Mesendoderm (in vitro differentiated cells): ENCODE measurements around the gene SHC3.

Experiments
- DNase-seq: peaks from one replicate; pipeline ENCODE4 v3.0.0; 2013
- H2AK5ac ChIP-seq: 2 replicates; pipeline ENCODE4 v1.6.1; 2013; ENCODE audit warnings: low read length, inconsistent platforms
- H2BK120ac ChIP-seq: 2 replicates; pipeline ENCODE4 v1.6.1; 2013; ENCODE audit warnings: low read depth, mild to moderate bottlenecking, low read length, moderate library complexity, mixed read lengths
- H2BK15ac ChIP-seq: replicated peaks from 2 replicates; pipeline ENCODE4 v1.6.1; 2013; ENCODE audit warnings: low read depth, mild to moderate bottlenecking, moderate library complexity
- H2BK5ac ChIP-seq: 2 replicates; pipeline ENCODE4 v1.6.1; 2013; ENCODE audit warnings: low read length, inconsistent platforms
- H3K18ac ChIP-seq: 2 replicates; pipeline ENCODE4 v1.6.1; 2013; ENCODE audit warnings: mild to moderate bottlenecking, low read length, mixed read lengths
- H3K23ac ChIP-seq: one replicate; pipeline ENCODE4 v1.6.1; 2013; ENCODE audit warnings: low read length
- H3K27ac ChIP-seq: 2 replicates; pipeline ENCODE4 v1.5.1; 2013; ENCODE audit warnings: low read depth, mild to moderate bottlenecking, inconsistent platforms, low read length, moderate library complexity
- H3K27me3 ChIP-seq: 2 replicates; pipeline ENCODE4 v1.6.1; 2013; ENCODE audit warnings: low read length, control low read depth, mild to moderate bottlenecking, inconsistent platforms; ENCODE audit not compliant: insufficient read depth, poor library complexity
- H3K36me3 ChIP-seq: 2 replicates; pipeline ENCODE4 v1.6.1; 2013; ENCODE audit warnings: low read length, inconsistent platforms; ENCODE audit not compliant: control insufficient read depth, insufficient read depth
- H3K4ac ChIP-seq: one replicate; pipeline ENCODE4 v1.6.1; 2013; ENCODE audit warnings: low read depth, mild to moderate bottlenecking, low read length, moderate library complexity
- H3K4me1 ChIP-seq: 2 replicates; pipeline ENCODE4 v1.6.1; 2013; ENCODE audit warnings: low read depth, low read length, inconsistent platforms; ENCODE audit not compliant: control insufficient read depth
- H3K4me2 ChIP-seq: 2 replicates; pipeline ENCODE4 v1.6.1; 2013; ENCODE audit warnings: low read length
- H3K4me3 ChIP-seq: 2 replicates; pipeline ENCODE4 v1.5.1; 2013; ENCODE audit warnings: mild to moderate bottlenecking, low read length
- H3K56ac ChIP-seq: one replicate; pipeline ENCODE4 v1.6.1; 2013; ENCODE audit warnings: low read length
- H3K79me1 ChIP-seq: 2 replicates; pipeline ENCODE4 v1.6.1; 2013; ENCODE audit warnings: low read length, inconsistent platforms
- H3K79me2 ChIP-seq: 2 replicates; pipeline ENCODE4 v1.6.1; 2013; ENCODE audit warnings: mild to moderate bottlenecking, low read length; ENCODE audit not compliant: control insufficient read depth, insufficient read depth
- H3K9ac ChIP-seq: 2 replicates; pipeline ENCODE4 v1.6.1; 2013; ENCODE audit warnings: low read length, inconsistent platforms
- H4K5ac ChIP-seq: one replicate; pipeline ENCODE4 v1.6.1; 2013; ENCODE audit warnings: low read length
- H4K8ac ChIP-seq: one replicate; pipeline ENCODE4 v1.6.1; 2013; ENCODE audit warnings: low read depth, mild to moderate bottlenecking, control low read depth, low read length, moderate library complexity
- WGBS: extraction: QIAGEN DNeasy Blood & Tissue Kit; methylation state at CpG from one replicate; pipeline ENCODE4 v1.1.7; 2013; ENCODE audit warnings: low lambda C conversion rate, missing lambda C conversion rate; ENCODE audit not compliant: insufficient coverage; ENCODE audit errors: extremely low coverage; 5-methylcytosine and 5-hydroxymethylcytosine counted together

SHC3 gene

GRCh38 chr9:89006996-89007967, 171.3 kb downstream of the SHC3 start:
- no peak overlapping the region for H3K4me3 ChIP-seq
- WGBS = no CpG with 5 or more reads among the region's 9 CpGs
- DNase-seq = no peak

GRCh38 chr9:89006267-89006666, 172.4 kb downstream of the SHC3 start:
- H2BK15ac ChIP-seq = no peak overlapping the region
- no peak overlapping the region for H3K18ac ChIP-seq
- H3K4me2 ChIP-seq = no peak overlapping the region
- DNase-seq = no peak
- H3K9ac ChIP-seq = no peak overlapping the region
- H3K4me3 ChIP-seq = no peak overlapping the region
- no peak overlapping the region for H3K23ac ChIP-seq
- H3K27me3 ChIP-seq = no peaks in the 10 kb centered on the region
- no peak overlapping the region for H4K8ac ChIP-seq
- no peak overlapping the region for H2BK120ac ChIP-seq
- H3K4ac ChIP-seq = no peak overlapping the region
- no peaks in the 10 kb centered on the region for H3K79me2 ChIP-seq
- WGBS = no CpG with 5 or more reads among the region's 2 CpGs
- no peak overlapping the region for H3K27ac ChIP-seq
- peaks cover 2% of the 10 kb centered on the region for H3K79me1 ChIP-seq
- H2AK5ac ChIP-seq = no peak overlapping the region
- no peak overlapping the region for H2BK5ac ChIP-seq
- peaks cover 13% of the 10 kb centered on the region for H3K36me3 ChIP-seq
- peaks cover 2% of the 10 kb centered on the region for H3K4me1 ChIP-seq
- no peak overlapping the region for H4K5ac ChIP-seq
- no peak overlapping the region for H3K56ac ChIP-seq

More at GRCh38 chr9:89006996-89007967, 171.3 kb downstream of the SHC3 start:
- peaks cover 3% of the 10 kb centered on the region for H3K36me3 ChIP-seq
- no peak overlapping the region for H3K4me2 ChIP-seq
- no peak overlapping the region for H2BK5ac ChIP-seq
- H3K23ac ChIP-seq = no peak overlapping the region
- no peaks in the 10 kb centered on the region for H3K79me2 ChIP-seq
- H4K5ac ChIP-seq = no peak overlapping the region
- H3K56ac ChIP-seq = no peak overlapping the region
- H2BK120ac ChIP-seq = no peak overlapping the region
- H3K9ac ChIP-seq = no peak overlapping the region
- no peak overlapping the region for H3K27ac ChIP-seq
- H4K8ac ChIP-seq = no peak overlapping the region
- no peak overlapping the region for H2BK15ac ChIP-seq
- H3K79me1 ChIP-seq = no peaks in the 10 kb centered on the region
- no peak overlapping the region for H2AK5ac ChIP-seq
- no peak overlapping the region for H3K18ac ChIP-seq
- H3K4ac ChIP-seq = no peak overlapping the region
- peaks cover 2% of the 10 kb centered on the region for H3K4me1 ChIP-seq
- no peaks in the 10 kb centered on the region for H3K27me3 ChIP-seq

- Histone ChIP-seq H3K4me2 (no peak overlapping the region), H3K18ac (no peak overlapping the region), H3K36me3 (peaks cover 13% of the 10 kb centered on the region), H3K79me2 (no peaks in the 10 kb centered on the region), H4K5ac (no peak overlapping the region), H2AK5ac (no peak overlapping the region), H3K56ac (no peak overlapping the region), H3K4me3 (no peak overlapping the region), H3K27ac (no peak overlapping the region), H4K8ac (no peak overlapping the region), H2BK120ac (no peak overlapping the region), H3K79me1 (peaks cover 2% of the 10 kb centered on the region), H2BK5ac (no peak overlapping the region), H3K23ac (no peak overlapping the region), H3K4me1 (peaks cover 2% of the 10 kb centered on the region), H3K9ac (no peak overlapping the region), H3K27me3 (no peaks in the 10 kb centered on the region), H2BK15ac (no peak overlapping the region), H3K4ac (no peak overlapping the region)
- DNase-seq = no peak
- no CpG with 5 or more reads among the region's 9 CpGs for WGBS
These were observed 173.3 kb downstream of the SHC3 start for GRCh38 chr9:89005323-89005722.

- Histone ChIP-seq H3K79me2 (no peaks in the 10 kb centered on the region), H2BK120ac (no peak overlapping the region), H3K79me1 (peaks cover 2% of the 10 kb centered on the region), H4K5ac (no peak overlapping the region), H3K4me2 (no peak overlapping the region), H3K27ac (no peak overlapping the region), H3K4ac (no peak overlapping the region), H3K36me3 (peaks cover 15% of the 10 kb centered on the region), H2BK15ac (no peak overlapping the region), H3K9ac (no peak overlapping the region), H2BK5ac (no peak overlapping the region), H3K4me3 (no peak overlapping the region), H2AK5ac (no peak overlapping the region), H3K18ac (no peak overlapping the region), H3K23ac (no peak overlapping the region), H3K27me3 (no peaks in the 10 kb centered on the region), H3K4me1 (no peaks in the 10 kb centered on the region), H4K8ac (no peak overlapping the region), H3K56ac (no peak overlapping the region)
- no peak for DNase-seq
- no CpG with 5 or more reads among the region's 6 CpGs for WGBS
These were observed 175.6 kb downstream of the SHC3 start for GRCh38 chr9:89002987-89003386.

GRCh38 chr9:89001917-89002540, 176.6 kb downstream of the SHC3 start:
- no peak overlapping the region for H2AK5ac ChIP-seq
- H3K27me3 ChIP-seq = no peaks in the 10 kb centered on the region
- no peak overlapping the region for H3K9ac ChIP-seq
- H3K27ac ChIP-seq = no peak overlapping the region
- H3K4me3 ChIP-seq = no peak overlapping the region
- no peak overlapping the region for H4K8ac ChIP-seq
- H3K23ac ChIP-seq = no peak overlapping the region
- peaks cover 15% of the 10 kb centered on the region for H3K36me3 ChIP-seq
- no peak overlapping the region for H3K18ac ChIP-seq
- H2BK15ac ChIP-seq = no peak overlapping the region
- H4K5ac ChIP-seq = no peak overlapping the region
- H2BK120ac ChIP-seq = no peak overlapping the region
- H3K79me1 ChIP-seq = peaks cover 2% of the 10 kb centered on the region
- H3K4me1 ChIP-seq = no peaks in the 10 kb centered on the region
- no peak for DNase-seq
- no CpG with 5 or more reads among the region's 27 CpGs for WGBS
- H3K79me2 ChIP-seq = no peaks in the 10 kb centered on the region
- H3K4me2 ChIP-seq = no peak overlapping the region
- no peak overlapping the region for H3K56ac ChIP-seq
- no peak overlapping the region for H3K4ac ChIP-seq
- H2BK5ac ChIP-seq = no peak overlapping the region
